Measurements from ENCODE around the gene FTO. TPM values are rescaled to one million over a fixed set of nuclear protein-coding genes. Genes with fewer than 3 reads are reported as not detected.

The FTO gene
- 10 to 100 TPM; 70.9 to 89.7 (median 86.8) TPM for total RNA-seq

DNA sequence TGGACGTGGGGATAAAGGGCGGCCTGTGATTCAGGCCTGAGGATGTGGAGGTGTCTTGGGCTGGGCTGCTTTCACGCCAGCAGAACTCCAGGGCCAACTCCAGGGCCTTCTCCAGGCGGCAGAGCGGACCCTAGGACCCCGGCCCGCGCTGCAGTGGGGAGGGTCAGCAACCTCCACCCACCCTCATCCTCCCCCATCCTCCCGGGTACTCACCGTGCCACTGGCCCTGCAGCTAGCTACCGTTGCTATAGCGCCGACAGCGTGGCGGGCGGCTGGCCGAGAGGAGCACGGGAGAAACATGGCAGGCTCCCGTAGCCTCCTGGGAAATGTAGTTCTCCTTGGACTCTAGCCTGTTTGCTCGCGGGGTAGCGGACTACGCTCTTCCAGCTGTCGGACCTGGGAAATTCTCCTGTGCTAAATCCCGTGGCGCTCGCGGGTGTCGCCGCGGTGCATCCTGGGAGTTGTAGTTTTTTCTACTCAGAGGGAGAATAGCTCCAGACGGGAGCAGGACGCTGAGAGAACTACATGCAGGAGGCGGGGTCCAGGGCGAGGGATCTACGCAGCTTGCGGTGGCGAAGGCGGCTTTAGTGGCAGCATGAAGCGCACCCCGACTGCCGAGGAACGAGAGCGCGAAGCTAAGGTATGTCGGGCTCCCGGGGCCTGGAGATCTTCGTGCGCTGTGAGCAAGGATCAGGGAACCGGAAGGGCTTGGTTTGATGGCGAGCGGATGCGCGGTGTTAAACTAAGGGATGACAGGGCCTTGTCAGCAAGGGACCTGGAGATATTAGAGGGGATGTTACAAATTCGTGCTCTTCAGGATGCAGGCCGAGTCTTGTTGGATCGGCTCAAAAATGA lies at the start of gene FTO, which contains the start of gene RPGRIP1L:
FTO (plus strand) TSS at position 567 of the 855 bp plus-strand sequence.
RPGRIP1L (minus strand) TSS at position 270 of the 855 bp plus-strand sequence. CDS start 3,136 bp downstream, outside the sequence.
- ATAC-seq (ENCODE audit: low FRiP score) = peak; percentile 100
- peak; percentile 99 for DNase-seq (ENCODE audit: low spot score)
- TF ChIP-seq, protein P1, sequence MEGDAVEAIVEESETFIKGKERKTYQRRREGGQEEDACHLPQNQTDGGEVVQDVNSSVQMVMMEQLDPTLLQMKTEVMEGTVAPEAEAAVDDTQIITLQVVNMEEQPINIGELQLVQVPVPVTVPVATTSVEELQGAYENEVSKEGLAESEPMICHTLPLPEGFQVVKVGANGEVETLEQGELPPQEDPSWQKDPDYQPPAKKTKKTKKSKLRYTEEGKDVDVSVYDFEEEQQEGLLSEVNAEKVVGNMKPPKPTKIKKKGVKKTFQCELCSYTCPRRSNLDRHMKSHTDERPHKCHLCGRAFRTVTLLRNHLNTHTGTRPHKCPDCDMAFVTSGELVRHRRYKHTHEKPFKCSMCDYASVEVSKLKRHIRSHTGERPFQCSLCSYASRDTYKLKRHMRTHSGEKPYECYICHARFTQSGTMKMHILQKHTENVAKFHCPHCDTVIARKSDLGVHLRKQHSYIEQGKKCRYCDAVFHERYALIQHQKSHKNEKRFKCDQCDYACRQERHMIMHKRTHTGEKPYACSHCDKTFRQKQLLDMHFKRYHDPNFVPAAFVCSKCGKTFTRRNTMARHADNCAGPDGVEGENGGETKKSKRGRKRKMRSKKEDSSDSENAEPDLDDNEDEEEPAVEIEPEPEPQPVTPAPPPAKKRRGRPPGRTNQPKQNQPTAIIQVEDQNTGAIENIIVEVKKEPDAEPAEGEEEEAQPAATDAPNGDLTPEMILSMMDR (IDR thresholded peaks at IDR 0.05) = no peak

- ATAC-seq (ENCODE audit: low FRiP score) (no peak), DNase-seq (ENCODE audit: low spot score) (no peak)
- TF ChIP-seq, protein P1 (IDR thresholded peaks at IDR 0.05) = no peak
Observed at GRCh38 chr16:53654946-53655345, 49.0 kb upstream of the FTO start.

DNA sequence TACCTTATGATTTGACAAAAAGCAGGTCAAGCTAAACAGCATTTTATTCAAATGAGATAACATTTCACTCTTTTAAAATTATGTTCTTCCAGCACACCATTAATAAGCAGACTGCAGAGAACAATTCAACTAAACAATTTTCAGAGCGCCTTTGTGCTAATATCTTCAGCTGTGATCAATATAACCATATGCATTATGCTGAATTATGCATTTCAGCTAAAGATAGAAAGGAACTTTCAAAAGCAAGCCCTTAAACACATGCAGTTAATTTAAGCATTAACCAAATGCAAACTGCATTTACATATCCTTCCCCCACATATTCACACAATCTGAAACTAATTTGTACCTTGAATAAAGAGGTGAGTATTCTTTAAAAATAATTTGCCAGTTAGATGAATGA lies 41.9 kb upstream of the FTO start:
- TF ChIP-seq, protein P1 (IDR thresholded peaks at IDR 0.05) = no peak
- ATAC-seq (ENCODE audit: low FRiP score) (no peak), DNase-seq (ENCODE audit: low spot score) (no peak)

DNA sequence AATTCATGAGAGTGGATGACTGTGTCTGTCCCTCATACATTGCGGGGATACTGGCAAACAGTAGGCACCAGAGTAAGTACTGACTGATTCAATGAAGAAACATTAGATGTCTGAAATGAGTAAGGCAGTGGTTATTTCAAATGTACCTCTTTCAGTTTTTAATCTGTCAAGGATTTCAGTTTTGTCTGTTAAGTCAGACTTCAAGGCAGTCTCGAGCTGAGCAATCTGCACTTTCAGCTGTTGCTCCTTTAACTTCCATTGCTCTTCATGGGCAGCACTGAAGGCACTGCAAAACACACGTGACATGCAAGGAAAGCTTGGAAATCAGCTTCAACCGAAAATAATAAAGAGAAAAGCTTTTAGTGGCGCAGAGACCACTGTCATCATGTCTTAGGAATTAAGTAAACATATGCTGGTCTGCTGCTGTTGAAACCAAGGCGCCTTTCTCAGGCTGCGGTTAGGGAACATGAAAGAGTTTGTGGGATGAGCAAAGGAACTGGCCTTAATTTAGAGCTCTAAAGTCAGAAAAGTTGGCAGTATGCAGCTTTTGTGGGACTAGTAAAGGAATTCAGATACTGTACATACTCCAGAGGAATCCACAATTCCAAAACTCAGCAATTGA lies 39.1 kb upstream of the FTO start:
- no peak for DNase-seq (ENCODE audit: low spot score)
- ATAC-seq (ENCODE audit: low FRiP score) = no peak
- TF ChIP-seq, protein P1 (IDR thresholded peaks at IDR 0.05) = no peak

GRCh38 chr16:53666786-53667415 lies 37.1 kb upstream of the FTO start:
- no peak for DNase-seq (ENCODE audit: low spot score)
- TF ChIP-seq, protein P1 (IDR thresholded peaks at IDR 0.05) = no peak
- no peak for ATAC-seq (ENCODE audit: low FRiP score)

DNA sequence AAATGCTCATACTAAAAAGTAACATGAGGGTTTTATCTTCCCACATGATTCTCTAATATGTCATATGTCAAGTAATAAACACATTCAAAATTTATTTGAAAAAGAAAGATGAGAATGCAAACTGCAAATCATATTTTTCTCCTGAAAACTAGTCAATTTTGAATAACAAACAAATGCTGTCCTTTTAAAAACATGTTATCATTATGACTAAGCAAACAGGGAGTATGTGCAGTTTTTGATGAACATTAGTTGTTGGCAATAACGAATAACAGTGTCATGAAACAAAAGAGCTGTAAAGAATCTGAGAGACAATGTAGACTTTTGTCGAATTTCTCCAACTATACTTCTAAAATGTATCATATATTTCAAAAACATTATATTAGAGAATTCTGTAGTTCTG lies 35.1 kb upstream of the FTO start:
- TF ChIP-seq, protein P1 (IDR thresholded peaks at IDR 0.05) = no peak
- ATAC-seq (ENCODE audit: low FRiP score) (no peak), DNase-seq (ENCODE audit: low spot score) (no peak)

All from omental fat pad (tissue), 4 donors.